GM21526 (cell line): ENCODE measurements around the gene IPP.
"Not testable (repeated sequence)": the region's sequence is repeated elsewhere in the genome, so short reads cannot be mapped to it uniquely, and the experiment has no call there.

ENCODE experiments used
- ATAC-seq: cut with Tn5 transposase; IDR thresholded peaks from one replicate; pipeline ENCODE4 v1.9.1; 2021; ENCODE audit warnings: moderate library complexity; ENCODE audit not compliant: unreplicated experiment, low FRiP score

The IPP gene

DNA sequence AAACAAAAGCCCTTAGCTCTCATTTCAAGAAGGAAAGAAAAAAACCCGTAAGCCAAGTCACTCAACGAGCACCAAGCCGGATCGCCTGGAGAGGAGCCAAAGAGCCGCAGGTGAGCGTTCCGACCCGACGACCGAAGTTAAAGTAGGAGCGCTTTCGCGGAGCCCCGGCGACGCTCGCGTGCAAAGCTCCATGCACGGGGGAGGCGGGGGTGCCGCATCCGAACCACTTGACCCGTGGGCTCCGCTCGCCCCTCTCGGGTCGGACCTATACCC is 64.5 kb downstream of the IPP start:
- peak; percentile 19 for ATAC-seq

DNA sequence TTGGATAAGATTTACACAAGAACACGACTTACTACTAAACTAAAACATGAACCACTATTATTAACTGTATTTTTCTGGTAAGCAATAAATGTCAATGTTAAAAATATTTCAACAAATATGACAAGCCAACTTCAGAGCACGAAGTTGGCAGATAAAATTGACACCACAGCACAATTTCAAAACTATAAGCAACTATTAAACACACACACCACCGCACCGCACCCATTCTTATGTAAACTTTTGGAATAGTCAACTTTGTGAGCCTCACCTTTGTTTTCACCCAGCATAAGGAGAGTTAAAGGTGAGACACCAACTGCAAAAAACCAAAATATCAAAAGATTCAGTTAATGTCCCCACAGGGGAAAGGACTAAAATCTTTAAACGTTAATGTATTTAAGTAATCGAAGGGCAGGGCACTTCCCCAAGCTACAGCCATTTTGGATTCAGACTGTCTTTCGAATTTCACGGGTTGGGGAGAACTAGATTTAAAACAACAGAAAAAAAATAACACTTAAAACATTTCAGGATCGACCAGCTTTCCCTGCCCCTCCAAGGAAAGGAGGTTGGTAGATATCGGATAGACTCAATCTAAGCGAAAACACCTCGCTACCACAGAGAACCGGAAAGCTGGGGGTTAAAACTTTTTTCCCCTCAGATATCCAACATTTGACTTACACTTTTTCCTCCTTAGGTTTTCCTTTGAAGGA is 65.0 kb downstream of the IPP start:
- ATAC-seq, result no peak

DNA sequence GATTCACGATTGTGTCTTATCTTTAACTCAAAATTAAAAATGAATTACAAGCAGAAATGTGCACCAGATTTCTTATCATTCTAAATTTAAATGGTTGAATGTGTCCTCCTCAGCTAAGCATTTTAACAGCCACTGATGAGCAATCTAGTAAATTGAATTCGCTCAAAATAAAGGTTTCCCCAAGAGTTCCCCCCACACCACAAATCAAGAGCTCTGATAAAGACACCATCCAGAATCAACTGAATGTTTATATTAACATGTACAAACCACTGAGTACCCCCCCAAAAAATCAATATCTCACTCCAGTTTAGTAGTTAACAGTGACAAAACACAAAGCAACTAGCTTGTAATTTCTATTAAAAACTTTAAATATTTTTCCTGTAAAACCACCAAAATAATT is 66.1 kb downstream of the IPP start:
- no peak for ATAC-seq

DNA sequence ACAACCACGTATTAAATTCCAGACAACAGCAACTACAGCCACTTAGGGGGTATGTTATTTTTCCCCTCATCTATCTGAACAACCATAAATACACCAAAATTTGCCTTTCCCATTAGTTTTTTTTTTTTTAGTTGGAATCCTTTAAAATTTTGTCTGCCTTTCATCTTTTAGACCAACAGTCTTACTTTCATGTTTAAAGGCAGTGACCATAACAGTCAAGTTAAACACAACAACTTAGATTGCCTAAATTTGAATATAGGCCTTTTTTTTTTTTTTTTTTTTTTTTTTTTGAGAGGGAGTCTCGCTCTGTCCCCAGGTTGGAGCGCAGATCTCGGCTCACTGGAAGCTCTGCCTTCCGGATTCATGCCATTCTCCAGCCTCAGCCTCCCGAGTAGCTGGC is 67.5 kb downstream of the IPP start:
- ATAC-seq, result no peak

DNA sequence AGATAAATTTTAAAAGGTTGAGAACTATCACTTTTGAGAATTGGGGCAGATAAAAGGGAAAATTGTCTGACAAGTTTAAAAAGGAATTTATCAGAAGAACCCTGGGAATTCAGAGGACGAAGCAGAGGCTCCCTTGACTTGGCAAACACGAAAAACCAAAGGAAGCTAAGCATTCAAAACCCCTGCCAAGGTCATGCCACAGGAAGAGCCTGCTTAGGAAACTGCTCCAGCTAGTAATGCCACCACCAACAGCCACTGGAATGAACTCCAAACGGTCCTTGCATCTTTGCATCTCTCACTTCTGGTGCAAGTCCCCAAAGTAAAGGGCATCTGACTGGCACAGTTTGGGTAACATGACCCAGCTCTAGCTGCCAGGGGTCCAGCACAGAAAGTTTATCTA is 71.3 kb downstream of the IPP start:
- no peak for ATAC-seq

DNA sequence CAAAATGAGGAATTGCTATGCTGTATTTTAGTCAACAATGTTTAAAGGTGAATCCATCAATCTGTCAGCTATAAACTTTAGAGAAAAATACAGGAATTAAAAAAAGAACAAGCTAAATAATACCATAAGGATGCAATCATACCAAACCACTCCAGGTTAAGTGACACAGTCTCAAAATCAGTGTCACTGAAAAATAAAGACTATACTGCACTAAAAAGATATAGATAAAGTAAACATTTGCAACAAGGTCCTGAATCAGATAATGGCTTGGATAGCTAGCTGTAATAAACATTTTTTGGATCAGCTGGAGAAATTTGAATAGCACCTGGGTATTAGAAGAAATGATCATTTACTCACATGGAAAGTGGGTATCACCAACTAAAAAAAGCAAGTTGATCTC is 72.0 kb downstream of the IPP start:
- no peak for ATAC-seq

DNA sequence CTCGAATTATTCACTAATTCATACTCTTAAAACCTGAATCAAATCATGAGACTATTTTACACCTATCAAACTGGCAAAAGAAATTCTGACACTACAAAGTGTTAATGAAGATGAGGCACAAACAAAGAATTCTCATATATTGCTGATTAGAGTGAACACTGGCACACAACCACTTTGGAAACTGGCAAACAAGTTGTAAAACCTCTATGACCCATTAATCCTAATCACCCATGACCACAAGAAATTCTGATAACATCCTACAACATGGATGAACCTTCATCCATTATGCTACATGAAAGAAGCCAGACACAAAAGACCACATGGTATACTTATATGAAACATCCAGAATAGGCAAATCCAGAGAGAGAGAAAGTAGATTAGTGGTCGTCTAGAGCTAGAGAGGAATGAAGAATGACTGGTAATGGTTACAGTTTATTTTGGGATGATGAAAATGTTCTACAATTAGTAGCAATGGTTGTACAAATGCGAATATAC is 72.7 kb downstream of the IPP start:
- ATAC-seq, result no peak

DNA sequence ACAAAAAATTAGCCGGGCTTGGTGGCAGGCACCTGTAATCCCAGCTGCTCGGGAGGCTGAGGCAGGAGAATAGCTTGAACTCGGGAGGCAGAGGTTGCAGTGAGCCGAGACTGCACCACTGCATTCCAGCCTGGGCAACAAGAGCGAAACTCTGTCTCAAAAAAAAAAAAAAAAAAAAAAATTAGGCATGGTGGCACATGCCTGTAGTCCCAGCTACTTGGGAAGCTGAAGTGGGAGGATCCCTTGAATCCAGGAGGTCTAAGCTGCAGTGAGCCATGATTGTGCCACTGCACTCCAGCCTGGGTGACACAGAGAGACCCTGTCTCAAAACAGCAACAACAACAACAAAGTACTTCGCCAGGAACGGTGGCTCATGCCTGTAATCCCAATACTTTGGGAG is 73.9 kb downstream of the IPP start:
- ATAC-seq, result not testable (repeated sequence)

DNA sequence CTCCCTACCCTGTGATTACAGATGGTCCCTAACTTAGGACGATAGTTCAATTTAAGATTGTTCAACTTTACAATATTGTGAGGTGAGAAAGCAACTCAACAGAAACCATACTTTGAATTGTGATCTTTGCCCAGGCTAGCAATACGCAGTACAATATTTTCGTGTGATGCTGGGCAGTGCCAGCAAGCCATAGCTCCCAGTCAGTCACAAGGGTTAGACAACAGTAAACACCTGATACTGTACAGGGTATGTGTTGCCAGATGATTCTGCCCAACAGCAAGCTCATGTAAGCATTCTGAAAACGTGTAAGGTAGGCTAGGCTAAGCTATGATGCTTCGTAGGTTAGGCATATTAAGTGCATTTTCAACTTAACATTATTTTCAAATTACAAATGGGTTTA is 76.0 kb downstream of the IPP start:
- no peak for ATAC-seq

DNA sequence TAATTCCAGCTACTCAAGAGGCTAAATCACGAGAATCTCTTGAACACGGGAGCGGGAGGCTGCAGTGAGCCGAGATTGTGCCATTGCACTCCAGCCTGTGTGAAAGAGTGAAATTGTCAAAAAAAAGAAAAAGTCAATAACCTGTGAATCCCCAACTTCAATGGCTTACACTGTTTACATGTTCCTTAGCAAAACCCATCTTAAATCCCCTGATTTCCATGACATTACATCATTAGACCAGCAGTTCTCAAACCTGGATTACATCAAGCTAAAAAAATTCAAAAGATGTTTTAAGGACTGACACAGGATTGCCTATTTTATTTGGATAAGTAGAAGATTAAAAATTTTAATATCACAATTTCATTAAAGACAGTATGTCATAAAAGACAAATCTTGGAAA is 76.5 kb downstream of the IPP start:
- ATAC-seq, result no peak

DNA sequence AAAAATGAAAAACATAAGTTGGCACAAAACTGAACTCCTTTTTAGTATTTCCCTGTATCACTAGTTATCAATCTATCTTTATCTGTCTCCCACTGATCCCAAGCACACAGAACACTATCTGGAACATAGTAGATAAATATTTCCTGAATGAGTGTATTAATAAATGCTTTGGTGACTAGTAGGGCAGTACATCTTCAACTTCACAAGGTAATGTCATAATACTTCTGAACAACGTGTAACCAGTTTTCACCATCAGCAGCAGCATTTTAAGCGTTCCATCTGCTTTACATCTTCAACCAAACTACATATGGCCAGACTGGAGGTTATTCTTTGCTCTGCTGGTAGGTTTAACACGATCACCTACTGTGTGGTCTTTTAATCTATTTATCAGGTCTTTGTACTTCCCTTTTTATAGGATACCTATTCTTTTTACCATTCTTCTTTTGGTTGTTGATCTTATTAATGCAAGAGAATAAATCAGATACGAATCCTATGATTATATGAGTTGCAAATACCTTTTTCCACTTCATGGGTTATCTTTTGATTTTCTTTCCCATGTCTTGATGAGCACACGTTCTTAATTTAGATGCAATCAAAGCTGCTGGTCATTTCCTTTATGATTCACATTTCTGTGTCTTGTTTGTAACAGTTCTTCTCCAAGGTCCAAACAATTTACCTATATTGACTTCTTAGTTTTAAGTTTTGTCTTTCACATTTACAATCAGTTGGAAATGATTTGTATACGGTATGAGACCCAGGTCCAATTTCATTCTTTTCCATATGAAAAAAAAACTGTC is 80.4 kb downstream of the IPP start:
- ATAC-seq, result no peak

DNA sequence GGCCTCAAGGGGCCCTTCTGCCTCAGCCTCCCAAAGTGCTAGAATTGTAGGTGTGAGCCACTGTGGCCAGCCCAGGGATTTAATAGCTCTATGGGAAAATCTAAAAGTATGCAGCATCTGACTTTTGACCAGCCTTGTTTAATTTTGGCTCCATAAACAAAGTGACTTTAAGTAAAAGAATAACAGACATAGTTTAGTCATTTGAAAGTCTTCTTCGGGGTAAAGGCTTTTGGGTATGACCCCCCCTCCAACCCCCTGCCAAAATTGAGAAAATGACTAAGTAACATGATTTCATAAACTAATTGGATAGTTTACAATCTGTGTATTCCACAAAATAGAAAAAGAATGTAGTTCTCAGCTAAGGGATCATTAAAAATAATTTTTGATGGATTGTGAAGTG is 81.1 kb downstream of the IPP start:
- no peak for ATAC-seq

DNA sequence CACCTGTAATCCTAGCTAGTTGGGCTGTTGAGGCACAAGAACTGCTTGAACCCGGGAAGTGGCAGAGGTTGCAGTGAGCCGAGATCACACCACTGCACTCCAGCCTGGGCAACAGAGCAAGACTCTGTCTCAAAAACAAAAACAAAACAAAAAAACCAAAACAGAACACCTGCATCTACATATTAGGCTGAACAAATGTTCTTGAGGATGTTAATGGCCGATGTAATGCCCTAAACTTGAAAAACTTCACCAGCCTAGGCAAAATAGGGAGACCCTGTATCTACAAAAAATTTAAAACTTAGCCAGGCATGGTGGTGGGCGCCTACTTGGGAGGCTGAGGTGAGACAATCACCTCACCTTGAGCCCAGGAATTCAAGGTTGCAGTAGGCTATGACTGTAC is 81.9 kb downstream of the IPP start:
- ATAC-seq, result no peak

DNA sequence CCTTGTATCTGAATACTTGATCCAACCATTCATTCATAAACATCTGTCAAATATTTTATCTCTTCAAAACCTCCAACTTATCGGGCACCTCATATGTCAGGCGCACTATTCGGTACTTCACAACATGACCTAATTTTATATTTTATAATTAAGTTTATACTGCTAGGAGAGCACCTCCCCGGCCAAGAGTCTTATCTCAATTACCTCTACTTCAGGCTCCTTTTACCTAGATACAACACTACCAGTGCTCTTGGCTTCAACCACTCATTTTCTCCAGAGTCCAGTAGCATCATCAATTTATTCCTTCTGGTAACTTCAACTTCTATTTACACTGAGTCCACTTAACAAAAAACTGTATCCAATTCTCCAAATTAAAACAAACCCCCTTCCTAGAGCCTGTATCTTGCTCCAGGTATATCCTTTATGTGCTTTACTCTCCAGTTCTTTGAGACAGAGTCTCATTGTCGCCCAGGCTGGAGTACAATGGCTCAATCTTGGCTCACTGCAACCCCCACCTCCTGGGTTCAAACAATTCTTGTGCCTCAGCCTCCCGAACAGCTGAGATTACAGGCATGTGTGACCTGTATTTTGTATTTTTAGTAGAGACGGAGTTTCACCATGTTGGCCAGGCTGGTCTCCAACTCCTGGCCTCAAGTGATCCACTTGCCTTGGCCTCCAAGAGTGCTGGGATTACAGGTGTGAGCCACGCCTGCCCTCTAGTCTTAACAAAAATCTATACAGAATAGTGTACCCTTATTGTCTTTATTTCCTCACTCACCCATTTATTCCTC is 82.9 kb downstream of the IPP start:
- ATAC-seq, result no peak

DNA sequence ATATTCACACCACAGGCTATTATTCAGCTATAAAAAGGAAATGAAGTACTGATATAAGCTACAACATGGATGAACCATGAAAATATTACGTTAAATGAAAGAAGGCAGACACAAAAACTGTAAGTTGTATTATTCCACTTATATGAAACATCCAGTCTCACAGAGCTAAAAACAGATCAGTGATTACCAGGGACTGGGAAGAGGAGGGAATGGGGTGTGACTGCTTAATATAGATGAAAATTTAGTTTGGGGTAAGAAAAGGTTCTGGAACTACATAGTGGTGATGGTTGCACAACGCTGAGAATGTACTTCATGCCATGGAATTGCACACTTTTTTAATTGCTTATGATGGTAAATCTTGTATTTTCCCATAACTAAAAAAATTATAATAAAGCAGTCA is 83.6 kb downstream of the IPP start:
- ATAC-seq, result no peak

DNA sequence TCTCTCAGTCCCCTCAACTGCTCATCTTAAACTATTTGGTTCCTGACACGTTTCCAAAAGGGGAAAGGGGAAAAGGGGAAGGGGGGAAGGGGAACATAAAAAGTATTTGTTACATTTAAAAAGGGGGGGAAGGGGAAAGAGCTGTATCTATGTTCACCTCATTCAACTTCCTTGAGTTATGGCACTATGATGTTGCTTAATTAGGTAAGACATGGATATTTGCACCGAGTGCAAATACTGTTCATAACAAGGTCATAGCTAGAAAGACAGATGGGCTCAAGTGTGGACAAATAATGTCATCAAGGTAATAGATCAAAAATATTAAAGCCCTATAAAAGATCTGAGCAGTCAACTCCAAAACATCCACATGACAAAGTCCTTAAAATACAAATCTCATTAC is 90.1 kb downstream of the IPP start:
- no peak for ATAC-seq

DNA sequence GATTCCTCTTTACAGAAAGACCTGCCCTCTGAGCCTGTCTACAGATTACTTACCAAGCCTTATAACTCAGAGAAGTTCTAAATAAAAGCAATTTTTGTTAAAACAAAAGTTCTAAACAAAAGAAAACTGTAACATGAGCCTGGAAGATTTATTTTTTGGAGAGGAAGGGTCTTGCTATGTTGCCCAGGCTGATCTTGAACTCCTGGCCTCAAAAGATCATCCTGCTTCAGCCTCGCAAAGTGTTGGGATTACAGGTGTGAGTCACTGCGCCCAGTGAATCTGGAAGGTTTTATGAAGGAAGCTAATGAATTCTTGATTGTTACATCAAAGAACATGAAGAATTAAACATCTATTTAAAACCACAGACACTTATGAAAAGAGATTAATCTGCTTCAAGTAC is 91.2 kb downstream of the IPP start:
- no peak for ATAC-seq

DNA sequence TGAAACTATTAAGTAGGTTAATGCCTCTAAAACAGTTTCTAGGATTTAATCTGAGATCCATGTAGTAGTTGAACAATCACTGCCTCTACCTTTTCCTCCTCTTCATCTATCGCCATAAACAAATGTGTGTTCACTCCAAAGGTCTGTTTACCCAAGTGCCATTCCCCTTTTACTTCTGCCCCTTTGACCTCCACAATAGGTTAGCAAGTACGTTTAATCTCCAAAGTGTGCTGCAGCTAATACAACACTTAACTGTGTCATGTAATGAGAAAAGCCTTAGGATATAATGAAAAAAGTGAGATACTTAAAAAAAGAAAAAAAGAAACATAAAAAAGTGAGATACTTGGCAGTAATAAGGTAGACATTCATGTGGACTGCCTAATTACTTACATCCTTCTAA is 92.3 kb downstream of the IPP start:
- ATAC-seq, result no peak

DNA sequence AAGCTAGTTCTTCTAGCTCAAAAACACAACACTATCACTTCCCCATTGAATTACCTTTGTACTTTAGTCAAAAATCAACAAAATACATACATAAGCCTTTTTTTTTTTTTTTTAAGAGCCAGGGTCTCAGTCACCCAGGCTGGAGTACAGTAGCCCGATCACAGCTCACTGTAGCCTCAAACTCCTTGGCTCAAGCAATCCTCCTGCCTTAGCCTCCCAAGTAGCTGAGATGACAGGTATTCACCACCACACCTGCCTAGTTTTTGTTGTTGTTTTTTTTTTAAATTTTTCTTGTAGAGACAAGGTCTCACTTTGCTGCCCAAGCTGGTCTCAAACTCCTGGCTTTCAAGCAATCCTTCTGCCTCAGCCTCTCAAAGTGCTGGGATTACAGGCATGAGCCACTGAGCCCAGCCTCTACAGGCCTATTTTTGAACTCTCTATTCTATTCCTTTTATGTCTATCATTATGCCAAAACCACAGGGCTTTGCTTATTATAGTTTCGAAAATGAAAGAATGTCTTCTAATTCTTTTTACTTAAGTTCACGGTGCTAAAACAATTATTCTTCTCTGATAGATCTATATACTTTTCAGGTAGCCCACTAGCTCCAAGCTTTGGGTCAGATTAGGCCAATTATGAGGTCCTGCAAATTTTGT is 93.8 kb downstream of the IPP start:
- no peak for ATAC-seq

DNA sequence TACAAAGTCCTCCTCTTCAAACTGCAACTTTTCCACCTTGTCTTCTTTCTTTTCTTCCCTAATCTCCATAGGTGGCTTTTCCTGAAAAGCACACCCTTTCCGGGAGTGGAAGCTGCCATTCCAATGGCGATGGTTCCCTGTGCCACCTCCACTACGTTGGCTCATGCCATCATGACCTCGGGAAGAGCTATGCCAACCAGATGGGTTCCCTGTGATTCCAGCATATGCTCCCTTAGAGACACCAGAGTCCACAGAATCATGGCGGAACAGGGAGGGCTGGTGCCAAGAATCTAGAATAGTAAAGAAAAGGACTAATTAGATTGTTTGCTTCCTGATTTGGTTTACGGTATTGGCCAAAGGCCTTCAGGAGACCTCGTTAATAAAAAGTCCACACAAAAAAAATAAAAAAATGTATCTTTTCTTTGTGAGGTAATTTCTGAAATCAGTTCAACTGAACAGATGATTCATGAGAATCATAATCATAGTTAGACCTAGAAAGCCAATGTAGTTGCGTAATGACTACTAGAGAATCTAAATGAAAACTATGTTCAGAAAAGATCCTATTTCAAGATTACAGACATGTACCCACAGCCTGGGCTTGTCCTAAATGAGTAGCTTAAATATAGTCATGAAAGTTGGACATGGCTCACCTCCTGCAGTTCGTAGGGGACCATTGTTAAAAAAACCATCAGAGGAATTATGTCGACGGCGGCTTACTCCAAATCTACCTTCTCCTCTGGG is 95.7 kb downstream of the IPP start:
- ATAC-seq, result no peak
